ENCODE data around the gene UBASH3A. TPM values are rescaled to one million over a fixed set of nuclear protein-coding genes. Genes with fewer than 3 reads are reported as not detected.

The UBASH3A gene
- total and polyA plus RNA-seq, 2 donors (not counting 1 experiment from before 2014, with no cell fraction given): 0.12 to 0.33 TPM

GRCh38 chr21:42426876-42427480, 23.3 kb downstream of the UBASH3A start:
- Histone ChIP-seq H3K27ac (ENCODE audit: low read length in 2 of 2) (no peak overlapping the region), H3K27me3 (replicated peaks in 1 of 4; ENCODE audit: control extremely low read depth in 1 of 4, control insufficient read depth in 3 of 4, insufficient read depth in 4 of 4, low read length in 3 of 4) (peaks cover 0 to 25% (median 6%) of the 10 kb centered on the region in 4 experiments), H4K20me1 (ENCODE audit: control insufficient read depth, insufficient read depth, low read length, poor library complexity, severe bottlenecking) (no peaks in the 10 kb centered on the region), H3K36me3 (replicated peaks in 1 of 2; ENCODE audit: control extremely low read depth in 1 of 2, control insufficient read depth in 1 of 2, extremely low read depth in 1 of 2, insufficient read depth in 2 of 2, low read length in 1 of 2) (no peaks in the 10 kb centered on the region), H3K4me3 (ENCODE audit: control extremely low read depth in 1 of 5, extremely low read depth in 1 of 5, insufficient read depth in 1 of 5, low read depth in 2 of 5, low read length in 4 of 5) (no peak overlapping the region), H2AFZ (ENCODE audit: insufficient read depth, low read depth, low read length, poor library complexity, severe bottlenecking) (no peak overlapping the region), H3K9me3 (ENCODE audit: control extremely low read depth in 1 of 3, control insufficient read depth in 2 of 3, insufficient read depth in 1 of 3, low read length in 2 of 3) (peaks cover 0 to 2% (median 1%) of the 10 kb centered on the region in 3 donors), H3K4me2 (replicated peaks; ENCODE audit: low read depth, low read length, poor library complexity, severe bottlenecking) (no peak overlapping the region), H3K4me1 (ENCODE audit: control insufficient read depth in 2 of 2, insufficient read depth in 2 of 2, low read length in 2 of 2) (peaks cover 18 to 28% of the 10 kb centered on the region in 2 donors), H3K79me2 (ENCODE audit: control insufficient read depth, insufficient read depth, low read length) (no peaks in the 10 kb centered on the region), H3K9ac (ENCODE audit: low read length) (no peak overlapping the region)
- TF ChIP-seq EZH2 (IDR thresholded peaks at IDR 0.05; ENCODE audit: borderline replicate concordance, insufficient read depth, low read depth, low read length, poor library complexity, severe bottlenecking): no peak
- no peak for TF ChIP-seq CTCF (IDR thresholded peaks at IDR 0.05)
- intact Hi-C loops (cut with micrococcal nuclease): no loop called here
- peaks cover 27% of the 10 kb centered on the region for H3K27me3 Mint-ChIP-seq
- ChIA-PET CTCF (no interaction called here), POLR2A (no interaction called here)
- no peak for ATAC-seq (ENCODE audit: low read depth)
- H3K9me3 Mint-ChIP-seq (ENCODE audit: insufficient read depth): peaks cover 2% of the 10 kb centered on the region
- no peak overlapping the region for H3K27ac Mint-ChIP-seq
- no peak overlapping the region for H3K4me3 Mint-ChIP-seq
- 95% methylated on average over 10 of the region's 10 CpGs for WGBS (ENCODE audit: insufficient coverage)
- H3K4me1 Mint-ChIP-seq: peaks cover 25% of the 10 kb centered on the region
- no peak for DNase-seq

- 100% methylated on average over 2 of the region's 10 CpGs for WGBS (ENCODE audit: insufficient coverage)
- Histone ChIP-seq H3K4me1 (ENCODE audit: control insufficient read depth in 2 of 2, insufficient read depth in 2 of 2, low read length in 2 of 2) (peaks cover 18 to 28% of the 10 kb centered on the region in 2 donors), H3K9ac (ENCODE audit: low read length) (no peak overlapping the region), H3K27me3 (replicated peaks in 1 of 4; ENCODE audit: control extremely low read depth in 1 of 4, control insufficient read depth in 3 of 4, insufficient read depth in 4 of 4, low read length in 3 of 4) (peaks cover 0 to 27% (median 6%) of the 10 kb centered on the region in 4 experiments), H3K27ac (ENCODE audit: low read length in 2 of 2) (no peak overlapping the region), H4K20me1 (ENCODE audit: control insufficient read depth, insufficient read depth, low read length, poor library complexity, severe bottlenecking) (no peaks in the 10 kb centered on the region), H3K9me3 (ENCODE audit: control extremely low read depth in 1 of 3, control insufficient read depth in 2 of 3, insufficient read depth in 1 of 3, low read length in 2 of 3) (peaks cover 0 to 9% (median 4%) of the 10 kb centered on the region in 3 donors), H3K4me2 (replicated peaks; ENCODE audit: low read depth, low read length, poor library complexity, severe bottlenecking) (no peak overlapping the region), H2AFZ (ENCODE audit: insufficient read depth, low read depth, low read length, poor library complexity, severe bottlenecking) (no peak overlapping the region), H3K4me3 (ENCODE audit: control extremely low read depth in 1 of 5, extremely low read depth in 1 of 5, insufficient read depth in 1 of 5, low read depth in 2 of 5, low read length in 4 of 5) (no peak overlapping the region), H3K79me2 (ENCODE audit: control insufficient read depth, insufficient read depth, low read length) (no peaks in the 10 kb centered on the region), H3K36me3 (replicated peaks in 1 of 2; ENCODE audit: control extremely low read depth in 1 of 2, control insufficient read depth in 1 of 2, extremely low read depth in 1 of 2, insufficient read depth in 2 of 2, low read length in 1 of 2) (no peaks in the 10 kb centered on the region)
- Mint-ChIP-seq H3K27ac (no peak overlapping the region), H3K4me3 (no peak overlapping the region), H3K9me3 (ENCODE audit: insufficient read depth) (peaks cover 10% of the 10 kb centered on the region), H3K4me1 (peaks cover 25% of the 10 kb centered on the region), H3K27me3 (peaks cover 32% of the 10 kb centered on the region)
- no peak for TF ChIP-seq EZH2 (IDR thresholded peaks at IDR 0.05; ENCODE audit: borderline replicate concordance, insufficient read depth, low read depth, low read length, poor library complexity, severe bottlenecking)
- no peak for TF ChIP-seq CTCF (IDR thresholded peaks at IDR 0.05)
- ChIA-PET CTCF (no interaction called here), POLR2A (no interaction called here)
- no peak for ATAC-seq (ENCODE audit: low read depth)
- intact Hi-C loops (cut with micrococcal nuclease): no loop called here
- DNase-seq: no peak
Measured at GRCh38 chr21:42427809-42428419, 24.2 kb downstream of the UBASH3A start.

Measured in B cell (primary cell).